GM18505 (cell line): Measurements from ENCODE around the gene SORL1.
A peak's percentile ranks its signal among the peaks of the same experiment; 100 is the strongest.

ENCODE experiments used
- ATAC-seq: cut with Tn5 transposase; IDR thresholded peaks from one replicate; pipeline ENCODE4 v1.9.1; 2021; ENCODE audit not compliant: unreplicated experiment
- POLR2A ChIP-seq: IDR thresholded peaks from 4 replicates; pipeline ENCODE4 v1.6.1; 2011; ENCODE audit warnings: borderline replicate concordance; ENCODE audit not compliant: insufficient read depth, insufficient read length; ENCODE audit errors: extremely low read depth

SORL1 gene

DNA sequence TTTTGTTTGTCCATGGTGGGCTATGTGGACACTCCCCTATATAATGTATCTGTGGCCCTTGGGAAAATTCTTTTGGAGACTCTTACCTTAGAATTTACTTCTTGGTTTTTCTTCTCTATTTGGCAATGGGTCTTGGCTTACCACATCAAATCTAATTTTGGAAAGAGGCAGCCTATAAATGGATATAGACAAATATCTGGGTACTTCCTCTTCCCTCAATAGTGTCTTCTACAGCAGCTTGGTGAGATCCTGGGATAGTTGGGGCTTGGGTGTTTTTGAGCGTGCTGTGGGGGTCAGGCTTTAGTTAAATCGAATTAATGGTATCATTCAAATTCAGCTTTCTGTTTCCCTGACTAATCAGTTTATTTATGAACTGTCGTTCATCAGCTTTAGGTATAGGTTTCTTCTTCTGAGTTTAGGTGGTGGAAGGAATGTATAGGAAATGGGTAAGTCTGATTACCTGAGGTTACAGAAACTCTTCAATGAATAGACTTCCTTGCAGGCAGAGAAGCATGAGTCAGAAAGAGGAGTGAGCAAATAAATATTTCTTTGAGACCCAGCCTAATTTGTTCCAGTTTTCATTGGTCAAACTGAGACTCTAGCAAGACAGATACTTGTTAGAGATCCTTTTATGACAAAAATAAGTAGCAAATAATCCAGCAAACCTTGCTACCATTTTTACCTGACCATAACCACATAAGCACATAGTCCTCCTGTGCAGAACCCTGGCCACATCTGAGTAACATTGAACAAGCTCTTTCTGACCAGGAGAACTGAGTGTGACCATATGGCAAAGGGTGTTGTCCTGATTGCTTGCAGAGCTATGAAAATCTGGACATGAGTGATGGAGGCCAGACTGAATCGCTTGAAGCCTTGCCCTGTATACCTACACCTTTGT lies 69.3 kb downstream of the SORL1 start:
- ATAC-seq: no peak
- TF ChIP-seq POLR2A: no peak

DNA sequence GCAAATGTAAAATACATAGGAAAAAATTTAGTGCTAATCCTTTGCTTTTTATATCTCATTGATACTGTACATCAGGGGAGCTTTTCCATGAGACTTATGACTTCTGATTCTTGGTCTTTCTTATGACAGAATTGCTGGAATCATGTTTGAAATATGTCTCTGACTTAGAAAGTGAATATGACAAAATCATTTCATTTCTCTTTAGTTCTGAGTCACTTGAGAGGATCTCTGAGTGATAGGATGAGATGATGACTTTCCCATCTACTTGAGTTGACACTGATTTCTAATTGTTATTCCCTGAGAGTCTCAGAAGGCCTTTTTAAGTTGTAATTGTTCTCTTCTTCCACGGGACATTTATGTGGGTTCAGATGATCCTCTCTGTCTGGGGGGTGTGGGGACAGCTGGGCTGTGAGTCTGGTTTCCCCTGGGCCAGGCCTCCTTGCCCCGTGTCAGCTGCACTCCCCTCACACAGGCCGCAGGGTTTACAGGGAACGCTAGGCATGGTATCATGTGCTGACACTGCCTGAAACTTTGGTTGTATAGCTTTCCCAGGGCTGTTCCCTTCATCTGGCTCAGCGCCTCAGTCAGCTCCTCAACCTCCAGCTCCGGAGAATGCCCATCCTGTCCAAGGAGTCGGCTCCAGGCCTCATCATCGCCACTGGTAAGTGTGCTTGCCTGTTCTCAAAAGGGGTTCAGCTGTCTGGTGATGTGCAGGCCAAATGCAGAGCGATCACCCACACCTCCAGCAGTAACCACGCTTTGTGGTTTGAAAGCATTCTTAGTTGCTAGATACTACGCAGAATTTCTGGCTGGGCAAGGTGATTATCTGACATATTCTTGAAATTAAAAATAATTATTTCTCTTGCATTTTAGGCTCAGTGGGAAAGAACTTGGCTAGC lies 70.2 kb downstream of the SORL1 start:
- no peak for ATAC-seq

DNA sequence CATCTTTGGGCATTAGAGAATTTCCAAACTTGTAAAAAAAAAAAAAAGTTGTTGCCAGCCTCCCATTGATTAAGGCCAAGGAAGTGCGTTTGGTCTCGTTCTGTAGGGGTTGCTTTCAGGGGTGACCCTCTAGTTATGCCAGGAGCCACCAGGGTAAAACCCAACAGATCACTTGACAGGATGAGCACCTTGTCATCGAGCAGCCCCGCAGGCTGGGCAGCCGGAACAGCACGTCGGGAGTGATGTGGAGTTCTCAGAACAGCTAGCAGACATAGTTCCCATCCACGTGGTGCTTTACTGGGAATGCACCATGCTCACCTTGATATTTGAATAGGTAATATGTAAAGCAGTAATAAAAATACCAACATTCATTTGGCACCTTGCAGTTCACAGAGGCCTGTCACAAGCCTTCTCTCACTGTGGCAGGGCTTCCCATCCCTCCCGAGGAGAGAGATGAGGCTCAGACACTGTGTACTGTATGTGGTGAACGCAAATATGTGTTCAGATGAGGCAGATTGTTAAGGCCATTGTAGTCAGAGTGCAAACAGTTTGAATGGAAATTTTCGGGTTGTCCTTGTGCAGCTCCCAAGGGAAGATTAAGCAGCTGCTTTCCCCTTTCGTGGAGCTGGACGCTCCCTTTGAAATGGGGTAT lies 71.6 kb downstream of the SORL1 start:
- no peak for ATAC-seq
- TF ChIP-seq POLR2A: no peak

More for the DNA sequence above, 70.2 kb downstream of the SORL1 start:
- TF ChIP-seq POLR2A: no peak

DNA sequence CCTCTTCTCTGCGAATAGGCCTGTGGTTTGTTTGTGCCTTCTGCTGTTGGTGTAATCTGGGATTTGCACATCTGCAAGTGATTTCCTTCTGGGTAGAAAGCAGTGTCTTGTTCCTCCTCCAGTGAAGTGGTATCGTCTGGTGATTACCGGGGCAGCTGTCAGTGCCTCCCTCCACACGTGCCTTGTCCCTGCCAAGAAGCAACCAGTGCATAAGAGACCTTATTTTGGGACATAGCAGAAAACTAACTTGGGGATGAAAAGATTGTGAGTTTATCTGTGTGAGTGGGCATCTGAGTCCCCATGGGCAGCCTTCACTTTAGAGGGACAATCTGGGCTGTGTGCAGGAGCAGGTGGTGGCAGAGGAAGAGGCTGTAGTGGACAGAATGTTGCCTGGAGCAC lies 72.1 kb downstream of the SORL1 start:
- no peak for ATAC-seq

DNA sequence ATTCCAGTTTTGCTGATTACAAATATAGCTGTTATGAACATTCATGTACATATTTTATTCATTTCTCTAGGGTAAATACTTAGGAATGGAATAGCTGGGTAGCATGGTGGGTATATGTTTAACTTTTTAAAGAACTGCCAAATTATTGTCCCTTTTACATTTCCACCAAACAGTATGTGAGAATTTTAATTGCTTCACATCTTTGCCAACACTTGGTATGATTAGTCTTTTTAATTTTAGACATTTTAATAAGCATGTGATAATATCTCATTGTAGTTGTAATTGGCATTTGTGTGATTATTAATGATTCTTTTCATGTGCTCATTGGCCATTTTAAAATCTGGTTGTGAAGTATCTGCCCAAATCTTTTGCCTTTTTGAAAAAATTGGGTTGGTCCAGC lies 73.3 kb downstream of the SORL1 start:
- no peak for ATAC-seq
- no peak for TF ChIP-seq POLR2A

More for the DNA sequence above, 72.1 kb downstream of the SORL1 start:
- no peak for TF ChIP-seq POLR2A

DNA sequence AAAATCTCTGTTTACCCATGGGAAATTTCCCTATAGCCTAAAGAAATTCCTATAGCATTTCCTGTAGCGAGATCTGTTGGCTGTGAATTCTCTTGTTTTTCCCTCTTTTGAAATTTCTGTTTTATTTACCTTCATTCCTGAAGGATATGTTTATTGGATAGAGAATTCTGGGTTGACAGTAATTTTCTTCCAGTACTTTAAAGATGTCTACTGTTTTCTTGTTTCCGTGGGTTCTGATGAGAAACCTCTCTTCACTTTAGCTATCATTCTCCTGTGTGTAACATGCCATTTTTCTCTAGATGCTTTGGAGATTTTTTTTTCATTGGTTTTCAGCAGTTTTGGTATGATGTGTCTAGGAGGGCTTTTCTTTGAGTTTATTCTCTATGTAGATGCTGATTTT lies 78.1 kb downstream of the SORL1 start:
- TF ChIP-seq POLR2A: no peak
- ATAC-seq: no peak

DNA sequence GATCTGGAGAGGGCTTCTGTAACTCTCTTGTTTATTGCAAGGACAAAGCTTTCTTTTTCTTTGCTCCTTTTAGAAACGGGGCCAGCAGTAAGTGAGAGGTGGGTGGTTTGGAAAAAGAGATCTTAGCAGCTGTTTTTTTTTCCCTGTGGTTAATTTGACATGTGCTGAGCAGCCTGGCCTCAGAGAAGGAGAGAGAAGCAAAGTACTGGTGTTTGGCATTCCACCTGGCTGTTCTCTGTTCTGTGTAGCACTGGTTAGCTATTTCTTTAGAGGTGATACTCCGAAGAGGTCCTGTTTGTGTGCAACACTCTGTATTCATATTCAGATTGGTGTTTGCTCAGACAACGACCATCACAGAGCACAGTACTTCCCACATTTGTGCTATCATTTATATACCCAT lies 81.5 kb downstream of the SORL1 start:
- ATAC-seq: no peak
- TF ChIP-seq POLR2A: no peak

DNA sequence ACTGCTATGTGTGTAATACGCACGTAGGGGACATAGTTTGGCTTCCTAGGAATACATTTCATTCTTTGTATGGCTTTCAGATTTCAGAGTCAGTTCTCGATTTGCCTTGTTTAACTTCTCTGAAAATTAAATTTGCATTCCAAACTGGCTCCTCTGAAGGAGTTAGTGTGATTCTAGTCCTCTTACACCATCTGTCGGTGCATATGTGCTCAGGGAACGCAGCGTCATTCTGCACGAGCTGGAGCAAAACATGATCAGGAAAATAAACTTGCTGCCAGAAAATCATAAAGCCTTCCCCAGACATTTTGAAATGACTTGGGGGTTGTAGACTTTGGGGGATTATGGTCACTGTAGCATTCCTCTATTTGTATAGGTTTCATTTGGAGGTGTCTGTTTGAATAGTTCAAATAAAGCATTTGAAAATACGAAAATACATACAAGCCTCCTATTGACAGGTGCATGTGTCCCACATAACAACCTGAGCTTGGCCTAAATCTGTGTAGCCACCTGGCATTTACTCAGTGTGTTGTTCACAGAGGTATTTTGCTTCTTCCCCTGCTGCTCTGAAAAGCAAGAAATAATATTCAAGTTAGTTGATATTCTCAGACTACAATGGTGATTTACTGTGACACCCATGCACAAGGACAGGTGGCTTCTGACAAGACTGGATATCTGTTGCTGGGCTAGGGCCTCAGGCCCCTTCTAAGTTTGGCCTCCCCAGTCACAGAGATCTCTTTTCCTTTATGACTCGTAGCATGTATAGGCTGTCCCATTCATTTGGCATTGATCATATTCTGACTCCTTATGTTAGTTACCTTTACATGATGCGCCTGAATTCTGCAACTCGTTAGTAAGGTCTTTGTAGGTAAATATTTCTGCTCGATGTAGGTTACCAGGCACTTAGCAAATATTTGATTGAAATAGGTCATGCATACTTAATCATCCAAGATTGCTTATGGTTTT lies 82.3 kb downstream of the SORL1 start:
- no peak for TF ChIP-seq POLR2A
- no peak for ATAC-seq

DNA sequence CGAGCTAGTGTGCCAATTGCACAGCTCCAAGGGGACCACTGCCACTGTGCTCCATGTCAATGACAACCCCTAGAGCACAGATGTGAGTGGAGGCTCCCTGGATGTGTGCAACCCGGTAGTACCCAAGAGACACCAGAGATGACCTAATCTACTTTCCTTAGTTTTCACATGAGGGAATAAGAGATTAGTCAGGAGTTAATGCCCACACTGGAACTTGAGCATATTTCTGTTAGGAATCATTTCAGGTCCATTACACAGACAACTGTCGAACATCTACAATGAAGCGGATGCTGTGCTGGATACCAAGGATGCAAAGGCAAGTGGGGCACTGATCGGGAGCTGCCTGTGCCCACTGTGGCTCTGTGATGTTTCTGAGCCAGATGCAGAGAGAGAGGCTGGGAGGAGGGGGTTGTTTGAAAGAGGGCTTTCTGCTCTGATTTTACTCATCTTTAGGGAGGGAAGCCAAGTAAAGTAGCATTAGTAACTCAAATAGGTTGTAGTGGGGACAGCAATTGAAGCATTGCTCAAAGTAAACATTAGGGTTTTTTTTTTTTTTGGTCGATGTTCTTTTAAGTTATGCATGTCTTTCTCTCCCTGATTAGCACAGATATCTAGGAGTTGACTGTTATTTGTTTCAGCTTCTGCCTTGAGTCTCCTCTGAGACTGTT lies 83.1 kb downstream of the SORL1 start:
- no peak for ATAC-seq
- no peak for TF ChIP-seq POLR2A

DNA sequence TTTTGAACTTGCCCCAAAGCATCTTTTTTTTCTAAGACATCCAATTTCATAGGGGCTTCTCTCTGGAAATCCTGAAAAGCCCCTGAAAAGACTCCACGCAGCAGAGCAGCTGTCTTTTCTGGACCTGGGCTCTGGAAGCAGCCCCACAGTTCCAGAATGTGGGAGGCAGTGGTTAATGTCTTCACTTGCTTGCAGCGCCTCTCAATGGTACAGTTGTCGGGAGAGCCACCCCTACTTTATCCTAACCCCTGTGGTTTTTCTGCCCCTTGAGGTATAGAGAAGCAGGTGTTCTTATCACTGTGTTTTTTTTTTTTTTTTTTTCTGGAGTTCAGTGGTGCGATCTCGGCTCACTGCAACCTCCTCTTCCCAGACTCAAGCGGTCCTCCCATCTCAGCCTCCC lies 84.0 kb downstream of the SORL1 start:
- no peak for TF ChIP-seq POLR2A
- ATAC-seq: no peak

DNA sequence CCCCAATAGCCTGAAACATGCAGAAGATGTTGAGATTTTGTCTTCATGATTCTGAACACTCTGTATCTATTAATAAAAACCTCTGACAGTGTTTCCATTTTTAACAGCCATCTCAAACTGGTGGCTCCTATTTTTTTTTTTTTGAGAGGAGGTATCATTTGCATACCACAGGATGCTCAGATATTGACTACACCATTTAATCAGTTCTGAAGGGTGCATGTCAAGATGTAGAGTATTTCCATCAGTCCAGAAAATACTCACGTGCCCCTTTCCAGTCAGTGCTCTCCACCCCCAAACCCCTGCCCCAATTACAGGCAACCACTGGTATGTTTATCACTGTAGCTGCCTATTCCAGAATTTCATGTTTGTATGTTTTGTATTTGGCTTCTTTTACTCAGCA lies 85.9 kb downstream of the SORL1 start:
- ATAC-seq: peak; percentile 68
- no peak for TF ChIP-seq POLR2A

DNA sequence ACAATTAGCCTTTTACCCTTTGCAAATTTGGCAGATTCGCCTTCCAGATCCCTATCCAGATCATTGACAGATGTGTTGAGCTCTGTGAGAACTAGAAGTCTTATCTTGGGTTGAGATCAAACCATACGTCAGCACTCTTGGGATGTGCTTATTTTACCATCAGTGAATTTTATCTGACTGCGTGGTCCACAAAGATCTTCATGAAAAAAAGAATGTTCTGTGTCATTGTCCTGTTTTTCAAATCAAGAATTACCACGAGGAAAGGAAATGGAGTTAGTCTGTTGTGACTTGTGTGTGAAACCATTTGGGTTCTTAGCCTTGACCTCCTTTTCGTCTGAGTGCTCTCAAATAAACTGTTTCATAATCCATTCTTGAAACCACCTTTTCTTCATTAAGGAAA lies 86.9 kb downstream of the SORL1 start:
- no peak for TF ChIP-seq POLR2A

More for the DNA sequence above, 86.9 kb downstream of the SORL1 start:
- ATAC-seq: no peak
